Colon (tissue), 2 donors: ENCODE data around the gene SLC38A11.
A peak's percentile ranks its signal among the peaks of the same experiment; 100 is the strongest.
"Not testable (repeated sequence)": the region's sequence is repeated elsewhere in the genome, so short reads cannot be mapped to it uniquely, and the experiment has no call there.

Experiments used
- FAIRE-seq: peaks from 2 replicates; lab custom pipeline; 2012; peaks lifted over from hg19 to GRCh38; lab: Jason Lieb, UNC
- donor health status: control.
- donor health status: control.

SLC38A11 gene

GRCh38 chr2:164877169-164877568 is 78.2 kb downstream of the SLC38A11 start:
- FAIRE-seq = no peak

GRCh38 chr2:164875334-164876205 is 79.8 kb downstream of the SLC38A11 start:
- no peak for FAIRE-seq

GRCh38 chr2:164873210-164873908 is 82.0 kb downstream of the SLC38A11 start:
- FAIRE-seq = no peak

DNA sequence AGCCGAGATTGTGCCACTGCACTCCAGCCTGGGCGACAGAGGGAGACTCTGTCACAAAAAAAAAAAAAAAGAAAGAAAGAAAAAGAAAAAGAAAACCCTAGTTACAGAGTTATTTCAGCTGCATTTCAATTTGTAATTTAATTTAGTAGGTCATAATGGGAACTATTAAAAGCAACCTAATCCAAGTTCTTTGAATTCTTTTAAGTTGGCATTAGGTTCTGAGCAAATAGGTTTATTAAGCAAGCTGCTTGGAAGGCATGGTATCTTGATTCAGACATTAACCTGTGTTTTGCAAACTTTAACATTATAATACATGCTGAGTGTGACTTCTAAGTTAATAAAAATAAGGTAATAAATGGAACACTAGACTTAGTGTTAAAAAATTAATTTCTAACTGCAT is 83.9 kb downstream of the SLC38A11 start:
- FAIRE-seq = no peak

DNA sequence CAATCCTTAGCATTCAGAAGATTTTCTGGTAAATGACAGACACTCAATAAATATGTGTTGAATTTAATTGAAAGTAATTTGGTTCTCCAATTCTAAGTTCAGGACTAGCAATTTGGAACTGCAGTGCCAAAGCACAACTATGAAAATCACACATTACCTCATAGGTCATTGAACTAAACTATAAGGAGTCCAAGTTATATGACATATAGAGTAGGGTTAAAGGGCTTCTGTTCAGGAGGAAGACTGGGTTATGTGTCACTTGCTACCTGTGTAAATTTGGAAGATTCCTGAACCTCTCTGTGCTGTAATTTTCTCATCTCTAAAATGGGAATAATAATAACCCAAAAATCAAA is 85.9 kb downstream of the SLC38A11 start:
- no peak for FAIRE-seq

- FAIRE-seq = no peak
Measured at GRCh38 chr2:164868563-164869419, 86.5 kb downstream of the SLC38A11 start.

DNA sequence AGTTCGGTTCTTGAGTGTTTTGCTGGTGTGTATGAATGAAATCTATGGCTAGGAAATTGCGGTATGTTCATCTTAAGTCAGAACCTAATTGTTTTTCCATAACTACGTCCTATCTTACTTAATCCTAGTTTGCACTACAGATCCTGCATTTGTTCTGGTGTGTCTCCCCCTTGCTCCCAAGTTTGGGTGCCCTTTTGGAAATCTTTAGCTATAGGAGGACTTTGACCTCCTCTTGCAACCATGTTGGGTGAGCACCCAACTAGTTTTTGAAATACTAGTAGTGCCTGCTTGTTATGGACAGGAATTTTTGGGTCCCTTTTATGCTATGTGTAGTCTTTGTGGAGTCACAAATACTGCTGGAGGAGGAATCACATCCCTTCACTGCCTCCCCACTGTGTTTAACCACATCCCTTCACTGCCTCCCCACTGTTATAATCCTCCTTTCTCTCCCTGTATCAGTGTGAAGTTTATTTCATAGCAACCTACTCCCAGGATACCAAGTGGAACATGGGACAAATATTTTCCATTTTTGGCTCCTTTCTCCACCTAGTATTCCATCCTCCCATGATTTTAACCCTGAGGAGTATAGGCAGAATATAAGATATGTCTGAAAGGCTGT is 87.4 kb downstream of the SLC38A11 start:
- no peak for FAIRE-seq

DNA sequence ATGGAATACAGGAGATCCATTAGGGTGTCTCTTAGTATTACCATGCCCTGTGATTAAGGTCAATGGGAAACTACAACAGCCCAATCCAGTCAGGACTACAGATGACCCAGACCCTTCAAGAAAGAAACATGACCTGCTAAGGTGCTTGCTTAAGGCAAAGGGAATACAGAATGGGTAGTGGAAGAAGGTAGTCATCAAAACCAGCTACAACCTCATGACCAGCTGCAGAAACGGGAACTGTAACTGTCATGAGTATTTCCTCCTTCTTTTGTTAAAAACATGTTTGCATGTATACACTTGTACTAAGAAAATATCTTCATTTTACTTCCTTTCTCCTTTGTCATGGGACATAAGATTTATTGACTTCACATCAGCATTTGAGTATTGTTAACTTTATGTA is 88.9 kb downstream of the SLC38A11 start:
- FAIRE-seq = peak; percentile 72

DNA sequence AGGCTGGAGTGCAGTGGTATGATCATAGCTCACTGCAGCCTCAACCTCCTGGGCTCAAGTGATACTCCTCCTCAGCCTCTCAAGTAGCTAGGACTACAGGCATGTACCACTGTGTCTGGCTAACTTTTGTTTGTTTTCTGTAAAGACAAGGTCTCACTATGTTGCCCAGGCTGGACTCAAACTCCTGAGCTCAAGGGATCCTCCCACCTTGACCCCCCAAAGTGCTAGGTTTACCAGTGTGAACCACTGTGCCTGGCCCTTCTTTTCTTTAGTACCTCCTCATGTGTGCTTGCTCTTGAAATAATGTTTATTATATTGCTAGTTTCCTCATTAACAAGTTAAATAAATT is 94.7 kb downstream of the SLC38A11 start:
- FAIRE-seq = no peak

DNA sequence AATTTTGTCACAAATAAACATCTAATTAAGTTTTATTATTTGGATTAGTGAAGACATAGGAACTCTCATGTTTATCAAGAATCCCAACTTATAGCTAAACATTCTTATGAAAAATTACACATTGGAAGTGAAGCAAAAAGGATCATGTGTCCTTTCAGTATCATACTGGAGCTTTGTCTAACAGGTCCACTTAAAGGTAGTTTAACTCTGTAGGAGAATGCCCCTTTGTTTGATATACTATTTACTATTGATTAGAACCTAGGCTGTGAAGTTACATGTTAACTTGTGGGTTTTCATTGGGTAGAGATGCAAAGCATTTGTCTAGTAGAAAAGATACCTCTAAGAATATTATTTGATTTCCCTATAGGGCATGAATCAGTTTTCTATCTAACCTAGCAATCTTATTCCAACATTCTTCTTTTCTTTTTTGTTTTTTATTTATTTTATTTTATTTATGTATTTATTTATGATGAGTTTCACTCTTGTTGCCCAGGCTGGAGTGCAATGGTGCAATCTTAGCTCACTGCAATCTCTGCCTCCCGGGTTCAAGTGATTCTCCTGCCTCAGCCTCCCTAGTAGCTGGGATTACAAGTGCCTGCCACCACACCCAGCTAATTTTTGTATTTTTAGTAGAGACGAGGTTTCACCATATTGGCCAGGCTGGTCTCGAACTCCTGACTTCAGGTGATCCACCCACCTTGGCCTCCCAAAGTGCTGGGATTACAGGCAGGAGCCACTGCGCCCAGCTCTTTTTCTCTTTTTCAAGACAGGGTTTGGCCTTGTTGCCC is 95.2 kb downstream of the SLC38A11 start:
- not testable (repeated sequence) for FAIRE-seq

DNA sequence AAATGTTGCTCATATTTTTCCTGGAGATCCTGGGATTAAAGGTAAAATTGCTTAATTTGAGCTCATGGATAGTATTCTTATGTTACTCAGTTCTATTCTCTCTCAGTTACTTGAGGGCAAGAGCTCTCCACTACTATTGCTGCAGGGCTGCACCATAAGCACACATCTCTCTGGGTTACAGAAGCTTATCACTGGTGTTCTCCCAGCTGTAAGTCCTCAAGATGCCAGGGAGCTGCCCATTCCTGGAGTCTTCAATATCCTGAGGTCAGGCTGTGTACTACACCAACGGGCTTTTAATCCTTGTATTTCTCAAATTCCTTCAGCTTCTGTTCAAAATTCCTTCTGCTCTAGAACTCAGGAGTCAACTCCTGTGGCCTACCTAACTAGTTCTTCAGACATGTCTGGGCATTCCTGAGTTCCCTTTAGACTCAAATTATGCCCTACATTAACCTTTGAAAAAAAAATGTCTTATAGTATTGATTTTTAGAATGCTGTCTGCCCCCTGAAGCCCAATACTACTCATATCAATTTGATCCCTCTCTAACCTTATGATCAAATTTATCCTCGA is 96.0 kb downstream of the SLC38A11 start:
- no peak for FAIRE-seq

DNA sequence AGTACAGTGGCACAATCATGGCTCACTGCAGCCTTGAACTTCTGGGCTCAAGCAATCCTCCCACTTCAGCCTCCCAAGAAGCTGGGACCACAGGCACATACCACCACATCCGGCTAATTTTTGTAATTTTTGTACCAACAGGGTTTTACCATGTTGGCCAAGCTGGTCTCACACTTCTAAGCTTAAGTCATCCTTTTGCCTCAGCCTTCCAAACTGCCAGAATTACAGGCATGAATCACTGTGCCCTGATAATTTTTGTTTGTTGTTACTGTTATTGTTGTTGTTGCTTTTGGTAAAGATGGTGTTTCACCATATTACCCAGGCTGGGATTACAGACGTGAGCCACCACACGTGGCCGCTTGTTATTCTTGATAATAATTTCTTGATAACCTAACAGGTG is 103.2 kb downstream of the SLC38A11 start:
- FAIRE-seq = no peak

GRCh38 chr2:164850235-164850634 is 105.1 kb downstream of the SLC38A11 start:
- FAIRE-seq = no peak

DNA sequence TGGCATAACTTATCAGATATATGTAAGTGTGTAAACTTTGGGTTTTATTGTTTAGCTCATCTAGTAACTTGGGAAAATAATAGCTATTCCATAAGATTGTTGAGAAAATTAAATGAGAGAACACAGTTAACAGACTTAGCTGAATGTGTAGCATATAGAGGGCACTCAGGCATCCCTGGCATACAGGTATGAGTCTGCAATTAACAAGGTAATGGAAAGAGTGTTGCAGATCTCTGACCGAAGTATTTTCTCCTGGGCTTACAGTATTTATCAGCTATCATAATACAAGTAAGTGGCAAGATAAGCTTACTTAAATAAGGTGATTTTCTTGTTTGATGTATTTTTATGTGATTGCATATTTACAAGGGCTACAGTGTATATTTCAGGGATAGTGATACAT is 105.8 kb downstream of the SLC38A11 start:
- no peak for FAIRE-seq

- FAIRE-seq = no peak
Measured at GRCh38 chr2:164847981-164848741, 107.2 kb downstream of the SLC38A11 start.

DNA sequence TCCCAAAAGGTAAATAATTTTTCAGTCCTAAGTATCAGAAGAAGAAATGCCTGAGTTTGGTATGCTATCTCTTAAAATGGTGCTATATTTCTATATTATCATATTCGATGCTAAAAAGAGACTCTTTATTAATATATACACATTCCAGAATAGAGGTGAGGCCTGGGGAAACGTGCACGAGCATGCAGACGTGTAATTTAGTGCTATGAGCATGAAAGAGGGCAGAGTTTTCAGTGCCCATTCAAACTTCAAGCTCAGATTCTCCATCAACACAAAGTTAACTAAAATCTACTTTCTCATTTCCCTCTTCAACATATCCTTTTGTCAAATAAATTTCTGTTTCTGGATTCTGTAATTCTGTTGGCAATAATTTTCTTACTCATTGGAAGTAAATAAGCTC is 108.0 kb downstream of the SLC38A11 start:
- no peak for FAIRE-seq

GRCh38 chr2:164846276-164846675 is 109.0 kb downstream of the SLC38A11 start:
- FAIRE-seq = peak; percentile 69
